NT2/D1 (cell line): Measurements from ENCODE around the gene SGK2.

Source experiments
- SUZ12 ChIP-seq: IDR thresholded peaks from 2 replicates; pipeline ENCODE4 v1.6.1; 2011; ENCODE audit not compliant: insufficient read length, insufficient read depth; ENCODE audit errors: extremely low read depth
- YY1 ChIP-seq: IDR thresholded peaks from 2 replicates; pipeline ENCODE4 v1.6.1; 2011; ENCODE audit not compliant: insufficient read length, insufficient read depth
- ZNF274 ChIP-seq: IDR thresholded peaks from 2 replicates; pipeline ENCODE4 v1.6.1; 2011; ENCODE audit warnings: mild to moderate bottlenecking, low read depth, low read length

GRCh38 chr20:43515628-43516027 lies 43.2 kb upstream of the SGK2 start:
- no peak for TF ChIP-seq ZNF274
- TF ChIP-seq YY1 = no peak
- TF ChIP-seq SUZ12 = no peak
